SK-N-MC (cell line): Measurements from ENCODE around the gene AK5.

ENCODE experiments used
- DNase-seq: peaks from one replicate; pipeline ENCODE4 v3.0.0-alpha.2; 2011; ENCODE audit warnings: low read depth, low spot score
- H3K27ac ChIP-seq: fragments of 200-600 bp; sonication (generic); 2 replicates; pipeline ENCODE4 v1.5.1; 2016; ENCODE audit warnings: mixed run types
- H3K36me3 ChIP-seq: fragments of 200-600 bp; sonication (generic); 2 replicates; pipeline ENCODE4 v1.6.1; 2017; ENCODE audit warnings: antibody characterized with exemption, low read length, mixed read lengths; ENCODE audit not compliant: insufficient read depth
- H3K4me3 ChIP-seq: fragments of 200-600 bp; sonication (generic); 2 replicates; pipeline ENCODE4 v1.5.1; 2016
- H3K9ac ChIP-seq: fragments of 200-600 bp; sonication (generic); 2 replicates; pipeline ENCODE4 v1.8.0; 2017; ENCODE audit warnings: mixed run types, mixed read lengths; ENCODE audit not compliant: insufficient read length
- H3K9me3 ChIP-seq: fragments of 200-600 bp; sonication (generic); 2 replicates; pipeline ENCODE4 v1.6.1; 2017; ENCODE audit warnings: low read depth, mild to moderate bottlenecking, antibody characterized with exemption, low read length, moderate library complexity, mixed read lengths
- EZH2 ChIP-seq: fragments of 200-600 bp; sonication (generic); IDR thresholded peaks from one replicate; pipeline ENCODE4 v1.6.1; 2017; ENCODE audit warnings: antibody characterized with exemption
- FOXP2 ChIP-seq: optimal IDR thresholded peaks from 2 replicates; pipeline ENCODE3; 2011; ENCODE audit warnings: mild to moderate bottlenecking, moderate library complexity; ENCODE audit not compliant: insufficient read depth; ENCODE audit errors: extremely low read length, control extremely low read depth
- POLR2AphosphoS5 ChIP-seq: IDR thresholded peaks from 2 replicates; pipeline ENCODE4 v1.6.1; 2012; ENCODE audit warnings: mild to moderate bottlenecking, low read depth, low read length, borderline replicate concordance

The AK5 gene

DNA sequence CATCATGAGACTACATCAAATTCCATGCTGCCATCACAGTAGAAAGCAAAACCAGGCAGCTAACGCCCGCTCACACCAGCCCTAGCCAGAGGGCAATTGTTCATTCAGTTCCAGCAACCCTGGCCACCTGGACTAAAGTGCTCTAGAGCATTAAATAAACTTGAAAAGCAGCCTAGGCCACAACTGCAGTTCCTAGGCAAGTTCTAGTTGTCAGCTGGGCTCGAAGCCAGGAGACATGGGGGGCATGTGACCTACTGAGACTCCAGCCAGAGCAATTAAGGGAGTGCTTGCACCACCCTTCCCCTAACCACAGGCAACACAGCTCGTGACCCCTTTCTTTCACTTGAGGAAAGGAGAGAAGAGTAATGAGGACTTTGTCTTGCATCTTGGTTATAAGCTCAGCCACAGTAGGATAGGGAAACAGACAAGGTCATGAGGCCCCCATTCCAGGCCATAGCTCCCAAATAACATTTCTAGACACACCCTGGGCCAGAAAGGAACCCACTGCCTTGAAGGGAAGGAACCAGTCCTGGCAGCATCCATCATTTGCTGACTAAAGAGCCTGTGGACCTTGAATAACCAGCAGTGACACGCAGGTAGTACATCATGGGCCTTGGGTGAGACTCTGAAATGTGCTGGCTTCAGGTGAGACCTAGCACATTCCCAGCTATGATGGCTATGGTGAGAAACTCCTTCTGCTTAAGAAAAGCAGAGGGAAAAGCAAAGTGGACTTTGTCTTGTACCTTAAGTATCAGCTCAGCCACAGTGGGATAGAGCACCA lies 323.6 kb downstream of the AK5 start:
- no peak for DNase-seq
- H3K9me3 ChIP-seq = peaks cover 8% of the 10 kb centered on the region; the same call in 1 of the 2 replicates
- H3K27ac ChIP-seq = no peak overlapping the region
- TF ChIP-seq EZH2 (no peak), FOXP2 (no peak), POLR2AphosphoS5 (no peak)
- H3K36me3 ChIP-seq = peaks cover 33% of the 10 kb centered on the region
- H3K9ac ChIP-seq = no peak overlapping the region
- H3K4me3 ChIP-seq = no peak overlapping the region

GRCh38 chr1:77608893-77609292 lies 327.1 kb downstream of the AK5 start:
- H3K4me3 ChIP-seq = no peak overlapping the region
- H3K9me3 ChIP-seq = peaks cover 8% of the 10 kb centered on the region; the same call in 1 of the 2 replicates
- H3K9ac ChIP-seq = no peak overlapping the region
- H3K36me3 ChIP-seq = peaks cover 44% of the 10 kb centered on the region
- TF ChIP-seq FOXP2 = no peak
- no peak for TF ChIP-seq POLR2AphosphoS5
- TF ChIP-seq EZH2 = no peak
- H3K27ac ChIP-seq = no peak overlapping the region
- no peak for DNase-seq
